BE2C (cell line): ENCODE measurements around the gene PPP1R3F. TPM values are rescaled to one million over a fixed set of nuclear protein-coding genes. Genes with fewer than 3 reads are reported as not detected.

Experiments used
- DNase-seq: peaks from one replicate; pipeline ENCODE4 v3.0.0-alpha.2; 2020
- H3K27me3 ChIP-seq: fragments of 250-450 bp; sonication (Bioruptor Pico); 2 replicates; pipeline ENCODE4 v1.5.1; 2020; ENCODE audit warnings: mild to moderate bottlenecking
- H3K36me3 ChIP-seq: fragments of 250-450 bp; sonication (Bioruptor Pico); 2 replicates; pipeline ENCODE4 v1.5.1; 2020; ENCODE audit warnings: mild to moderate bottlenecking
- H3K4me1 ChIP-seq: fragments of 250-450 bp; sonication (Bioruptor Pico); 2 replicates; pipeline ENCODE4 v1.5.1; 2020
- H3K4me3 ChIP-seq: 2 replicates; pipeline ENCODE4 v1.5.1; 2011; ENCODE audit warnings: low read depth, low read length
- H3K9me3 ChIP-seq: fragments of 250-450 bp; sonication (Bioruptor Pico); 2 replicates; pipeline ENCODE4 v1.5.1; 2020
- CTCF ChIP-seq: IDR thresholded peaks from 2 replicates; pipeline ENCODE4 v1.5.1; 2012; ENCODE audit warnings: mild to moderate bottlenecking, low read depth, low read length
- polyA plus RNA-seq: library from polyadenylated mRNA; unstranded; fragments of >200 nt; gene quantifications from one replicate; pipeline ENCODE4 v1.2.1, GENCODE V29; 2012; ENCODE audit warnings: low read depth, missing spikeins; ENCODE audit not compliant: insufficient read length, insufficient read depth

The PPP1R3F gene
- polyA plus RNA-seq = 3.6 TPM

GRCh38 chrX:49269767-49270248 is at the start of gene PPP1R3F:
Gene PPP1R3F (plus strand): TSS chrX:49269793. CDS start chrX:49269870, 77 bp downstream.
- H3K4me3 ChIP-seq = peak within 1 kb of the TSS; percentile 68
- TF ChIP-seq CTCF = no peak
- no peaks in the 10 kb centered on the region for H3K9me3 ChIP-seq
- no peak for DNase-seq
- H3K27me3 ChIP-seq = no peaks in the 10 kb centered on the region
- no peaks in the 10 kb centered on the region for H3K4me1 ChIP-seq
- no peaks in the 10 kb centered on the region for H3K36me3 ChIP-seq

GRCh38 chrX:49220100-49220499 is 49.5 kb upstream of the PPP1R3F start:
- Histone ChIP-seq H3K36me3 (no peaks in the 10 kb centered on the region), H3K4me3 (no peak overlapping the region), H3K9me3 (no peaks in the 10 kb centered on the region), H3K4me1 (no peaks in the 10 kb centered on the region), H3K27me3 (no peaks in the 10 kb centered on the region)
- TF ChIP-seq CTCF = no peak
- DNase-seq = no peak

- no peak for DNase-seq
Observed at GRCh38 chrX:49221868-49222267, 47.7 kb upstream of the PPP1R3F start.

GRCh38 chrX:49225858-49226257 is 43.7 kb upstream of the PPP1R3F start:
- Histone ChIP-seq H3K36me3 (no peaks in the 10 kb centered on the region), H3K27me3 (no peaks in the 10 kb centered on the region), H3K9me3 (no peaks in the 10 kb centered on the region), H3K4me1 (no peaks in the 10 kb centered on the region), H3K4me3 (no peak overlapping the region)
- DNase-seq = no peak
- no peak for TF ChIP-seq CTCF

More at GRCh38 chrX:49221868-49222267, 47.7 kb upstream of the PPP1R3F start:
- no peaks in the 10 kb centered on the region for H3K9me3 ChIP-seq
- no peaks in the 10 kb centered on the region for H3K27me3 ChIP-seq
- H3K36me3 ChIP-seq = no peaks in the 10 kb centered on the region
- H3K4me3 ChIP-seq = no peak overlapping the region
- no peaks in the 10 kb centered on the region for H3K4me1 ChIP-seq
- TF ChIP-seq CTCF = no peak

GRCh38 chrX:49226946-49227345 is 42.6 kb upstream of the PPP1R3F start:
- Histone ChIP-seq H3K9me3 (no peaks in the 10 kb centered on the region), H3K4me1 (no peaks in the 10 kb centered on the region), H3K36me3 (no peaks in the 10 kb centered on the region), H3K4me3 (no peak overlapping the region), H3K27me3 (no peaks in the 10 kb centered on the region)
- TF ChIP-seq CTCF = no peak
- no peak for DNase-seq

GRCh38 chrX:49227726-49228125 is 41.9 kb upstream of the PPP1R3F start:
- H3K9me3 ChIP-seq = no peaks in the 10 kb centered on the region
- H3K27me3 ChIP-seq = no peaks in the 10 kb centered on the region
- DNase-seq = no peak
- no peak for TF ChIP-seq CTCF
- no peaks in the 10 kb centered on the region for H3K4me1 ChIP-seq
- H3K36me3 ChIP-seq = no peaks in the 10 kb centered on the region
- H3K4me3 ChIP-seq = no peak overlapping the region
